DMS153 treated with DMSO at 0.1 percent for 48 hours (cell line): ENCODE measurements around the gene SRMS.

ENCODE experiments used
- DNase-seq: peaks from one replicate; lab custom pipeline; 2025; ENCODE audit not compliant: unreplicated experiment; lab: John Stamatoyannopoulos, UW

Gene SRMS

DNA sequence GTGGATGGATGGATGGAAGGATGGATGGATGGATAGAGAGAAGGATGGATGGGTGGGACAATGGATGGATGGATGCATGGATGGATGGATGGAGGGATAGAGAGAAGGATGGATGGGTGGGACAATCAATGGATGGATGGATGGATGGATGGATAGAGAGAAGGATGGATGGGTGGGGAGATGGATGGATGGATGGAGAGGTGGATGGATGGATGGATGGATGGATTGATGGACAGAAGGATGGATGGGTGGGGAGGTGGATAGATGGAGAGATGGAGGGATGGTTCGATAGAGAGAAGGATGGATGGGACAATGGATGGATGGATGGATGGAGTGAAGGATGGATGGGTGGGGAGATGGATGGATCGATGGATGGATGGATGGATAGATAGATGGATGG lies 55.0 kb downstream of the SRMS start:
- no peak for DNase-seq

DNA sequence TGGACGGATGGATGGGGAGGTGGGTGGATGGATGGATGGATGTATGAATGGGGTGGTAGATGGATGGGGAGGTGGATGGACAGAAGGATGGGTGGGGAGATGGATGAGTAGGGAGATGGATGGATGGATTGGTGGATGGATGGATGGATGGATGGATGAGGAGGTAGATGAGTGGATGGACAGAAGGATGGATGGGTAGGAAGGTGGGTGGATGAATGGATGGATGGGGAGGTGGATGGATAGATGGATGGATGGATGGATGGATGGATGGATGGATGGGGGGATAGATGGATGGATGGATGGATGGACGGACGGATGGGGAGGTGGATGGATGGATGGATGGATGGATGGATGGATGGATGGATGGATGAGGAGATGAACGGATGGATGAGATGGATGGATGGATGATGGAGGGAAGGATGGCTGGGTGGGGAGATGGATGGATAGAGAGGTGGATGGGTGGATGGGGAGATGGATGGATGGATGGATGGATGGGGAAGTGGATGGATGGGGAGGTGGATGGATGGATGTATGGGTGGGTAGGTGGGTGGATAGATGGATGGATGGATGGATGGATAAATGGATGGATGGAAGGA lies 55.8 kb downstream of the SRMS start:
- DNase-seq, result no peak

DNA sequence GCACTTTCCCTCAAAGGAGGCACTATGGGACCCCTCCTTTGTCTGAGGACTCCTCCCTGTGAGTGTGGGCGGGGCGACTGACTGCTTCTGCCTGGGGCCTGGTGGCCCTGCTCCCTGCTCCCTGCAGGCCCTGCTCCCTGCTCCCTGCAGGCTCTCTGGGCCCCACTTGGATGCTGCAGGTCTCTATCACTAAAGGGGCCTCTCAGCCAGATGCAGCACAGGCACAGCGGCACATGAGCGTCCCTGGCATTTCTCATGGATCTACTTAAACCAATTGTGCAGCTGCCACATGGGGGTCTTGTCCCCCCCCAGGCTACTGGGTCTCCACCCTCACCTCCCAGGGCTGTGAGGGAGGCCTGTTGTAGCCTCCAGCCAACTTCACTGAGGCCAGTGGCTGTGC lies 56.5 kb downstream of the SRMS start:
- DNase-seq, result no peak
